ENCODE results near the gene GSTA3.
"Not testable (repeated sequence)": the region's sequence is repeated elsewhere in the genome, so short reads cannot be mapped to it uniquely, and the experiment has no call there.

GRCh38 chr6:52918771-52919170 is 9.3 kb upstream of the GSTA3 start:
- not testable (repeated sequence) for TF ChIP-seq YY1 (IDR thresholded peaks at IDR 0.05; ENCODE audit: insufficient read depth, insufficient read length); SUZ12 (IDR thresholded peaks at IDR 0.05; ENCODE audit: extremely low read depth, insufficient read depth, insufficient read length); ZNF274 (IDR thresholded peaks at IDR 0.05; ENCODE audit: low read depth, low read length)
